PC-3 (cell line): ENCODE data around the gene TRIM47.

Experiments
- EZH2 ChIP-seq: fragments of 300-600 bp; sonication (generic); IDR thresholded peaks from one replicate; pipeline ENCODE4 v1.6.1; 2017; ENCODE audit warnings: antibody characterized with exemption, mild to moderate bottlenecking, low read length; ENCODE audit not compliant: unreplicated experiment
- TF ChIP-seq, protein P1 (sequence below): fragments of 300-600 bp; sonication (generic); conservative IDR thresholded peaks from 2 replicates; pipeline ENCODE4 v1.5.1; 2017; ENCODE audit warnings: antibody characterized with exemption, low read depth, mild to moderate bottlenecking, low read length

- no peak for TF ChIP-seq EZH2
- TF ChIP-seq, protein P1, sequence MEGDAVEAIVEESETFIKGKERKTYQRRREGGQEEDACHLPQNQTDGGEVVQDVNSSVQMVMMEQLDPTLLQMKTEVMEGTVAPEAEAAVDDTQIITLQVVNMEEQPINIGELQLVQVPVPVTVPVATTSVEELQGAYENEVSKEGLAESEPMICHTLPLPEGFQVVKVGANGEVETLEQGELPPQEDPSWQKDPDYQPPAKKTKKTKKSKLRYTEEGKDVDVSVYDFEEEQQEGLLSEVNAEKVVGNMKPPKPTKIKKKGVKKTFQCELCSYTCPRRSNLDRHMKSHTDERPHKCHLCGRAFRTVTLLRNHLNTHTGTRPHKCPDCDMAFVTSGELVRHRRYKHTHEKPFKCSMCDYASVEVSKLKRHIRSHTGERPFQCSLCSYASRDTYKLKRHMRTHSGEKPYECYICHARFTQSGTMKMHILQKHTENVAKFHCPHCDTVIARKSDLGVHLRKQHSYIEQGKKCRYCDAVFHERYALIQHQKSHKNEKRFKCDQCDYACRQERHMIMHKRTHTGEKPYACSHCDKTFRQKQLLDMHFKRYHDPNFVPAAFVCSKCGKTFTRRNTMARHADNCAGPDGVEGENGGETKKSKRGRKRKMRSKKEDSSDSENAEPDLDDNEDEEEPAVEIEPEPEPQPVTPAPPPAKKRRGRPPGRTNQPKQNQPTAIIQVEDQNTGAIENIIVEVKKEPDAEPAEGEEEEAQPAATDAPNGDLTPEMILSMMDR, result no peak
These were observed 39.6 kb upstream of the TRIM47 start for GRCh38 chr17:75917917-75918445.
